Suppressor macrophage (primary cell): ENCODE results near the gene ACTR1B.
"Not testable (repeated sequence)": the region's sequence is repeated elsewhere in the genome, so short reads cannot be mapped to it uniquely, and the experiment has no call there.

Experiments
- DNase-seq, 4 experiments: peaks; one replicate each; pipeline ENCODE4 v3.0.0-alpha.2; 2020 to 2022

ACTR1B gene

DNA sequence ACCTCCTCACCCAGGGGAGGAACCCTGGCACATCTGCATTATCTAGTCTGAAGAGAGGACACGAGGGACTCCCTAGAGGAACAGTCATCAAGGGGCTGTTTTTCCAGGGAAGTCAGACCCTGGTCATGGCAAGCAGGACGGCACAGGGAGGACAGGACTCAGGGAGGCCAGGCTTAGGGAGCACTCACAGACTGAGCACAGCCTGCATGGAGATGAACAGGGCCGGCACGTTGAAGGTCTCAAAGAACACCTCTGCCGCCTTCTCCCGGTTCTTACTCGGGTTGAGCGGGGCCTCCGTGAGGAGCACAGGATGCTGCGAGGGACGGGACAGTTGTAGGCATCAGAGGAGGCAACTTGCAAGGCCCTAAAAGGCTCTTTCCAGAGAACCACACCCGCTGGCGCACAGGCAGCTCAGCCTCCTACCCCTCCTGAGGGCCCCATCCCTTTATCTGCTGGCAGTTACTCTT lies 5.1 kb downstream of the ACTR1B start:
- no peak for DNase-seq

- DNase-seq, result no peak
Measured at GRCh38 chr2:97657986-97658690, 5.7 kb downstream of the ACTR1B start.

- peak in 2 of 4 experiments; percentile 18 to 41 for DNase-seq
Measured at GRCh38 chr2:97656905-97657587, 6.8 kb downstream of the ACTR1B start.

GRCh38 chr2:97656129-97656755 lies 7.6 kb downstream of the ACTR1B start:
- no peak for DNase-seq

DNA sequence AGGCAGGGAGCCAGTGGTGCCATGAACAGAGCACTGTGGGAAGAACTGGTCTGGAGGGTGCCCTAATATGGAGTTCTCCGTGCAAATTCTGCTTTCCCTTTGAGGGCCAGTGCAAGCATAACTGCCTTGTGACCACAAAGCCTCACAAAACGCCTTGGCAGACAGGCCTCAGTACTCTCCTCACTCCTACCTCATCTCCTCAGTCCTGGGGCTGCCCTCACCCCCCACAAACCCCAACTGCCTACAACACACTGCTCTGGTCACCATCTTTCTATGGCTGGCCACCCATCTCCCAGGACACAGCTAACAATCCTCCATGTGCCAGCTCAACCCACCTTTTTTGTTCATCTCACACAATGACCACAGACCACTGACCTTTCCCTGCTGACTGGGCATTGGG lies 9.1 kb downstream of the ACTR1B start:
- no peak for DNase-seq

DNA sequence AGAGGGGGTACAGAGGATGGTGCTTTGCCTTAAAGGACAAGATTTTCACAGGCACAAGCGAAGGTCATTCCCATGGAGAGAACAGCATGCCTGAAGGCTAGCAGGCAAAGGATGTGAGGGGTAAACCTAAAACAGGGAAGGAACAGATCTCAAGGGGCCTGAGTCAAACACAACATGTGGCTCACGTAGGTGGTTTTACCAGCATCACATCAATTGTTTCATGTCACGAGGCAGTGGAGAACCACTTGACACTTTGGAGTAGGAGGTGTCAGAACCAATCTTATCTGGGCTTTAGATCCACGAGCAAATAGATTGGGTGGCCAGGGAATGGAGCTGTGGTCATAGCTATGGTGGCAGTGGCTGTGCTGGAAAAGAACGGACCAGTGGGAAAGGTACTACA lies 9.5 kb downstream of the ACTR1B start:
- peak; percentile 38 to 74 (median 54) for DNase-seq

DNA sequence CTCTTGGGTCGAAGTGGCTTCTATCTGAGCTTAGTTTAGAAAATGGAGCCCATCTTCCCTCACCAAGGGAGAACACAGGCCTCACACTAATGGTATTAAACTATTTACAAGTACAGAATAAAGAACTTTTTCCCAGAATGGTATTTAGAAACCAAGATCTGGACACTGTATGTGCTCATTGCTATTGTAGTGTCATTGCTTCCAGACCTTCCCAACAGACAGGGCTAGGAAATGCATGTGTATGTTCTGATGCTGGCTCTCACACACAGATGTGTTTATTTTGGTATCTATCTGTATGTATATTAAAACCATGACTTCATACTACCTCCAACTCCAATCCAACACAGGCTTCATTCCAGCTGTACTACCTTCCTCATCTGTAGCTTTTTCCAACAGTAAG lies 10.0 kb downstream of the ACTR1B start:
- no peak for DNase-seq

GRCh38 chr2:97653473-97653872 lies 10.4 kb downstream of the ACTR1B start:
- peak in 2 of 4 experiments; percentile 37 to 50 for DNase-seq

DNA sequence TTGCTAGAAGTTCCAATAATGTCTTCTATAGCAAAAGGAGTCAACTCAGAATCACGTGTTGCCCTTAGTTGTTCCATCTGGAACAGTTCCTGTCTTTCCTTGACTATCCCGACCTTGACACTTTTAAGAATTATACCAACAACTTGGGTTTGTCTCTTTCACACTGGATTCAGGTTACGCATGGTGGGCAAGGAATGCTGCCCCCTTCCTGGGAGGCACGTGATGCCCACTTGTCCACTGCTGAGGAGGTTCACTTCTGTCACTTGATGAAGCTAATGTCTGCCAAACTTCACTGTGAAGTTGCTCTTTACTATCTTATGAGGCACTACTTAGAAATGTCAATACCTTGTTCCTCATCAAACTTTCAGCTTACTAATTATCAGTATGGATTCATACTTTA lies 12.7 kb downstream of the ACTR1B start:
- DNase-seq, result no peak

- no peak for DNase-seq
Measured at GRCh38 chr2:97646977-97647376, 16.9 kb downstream of the ACTR1B start.

DNA sequence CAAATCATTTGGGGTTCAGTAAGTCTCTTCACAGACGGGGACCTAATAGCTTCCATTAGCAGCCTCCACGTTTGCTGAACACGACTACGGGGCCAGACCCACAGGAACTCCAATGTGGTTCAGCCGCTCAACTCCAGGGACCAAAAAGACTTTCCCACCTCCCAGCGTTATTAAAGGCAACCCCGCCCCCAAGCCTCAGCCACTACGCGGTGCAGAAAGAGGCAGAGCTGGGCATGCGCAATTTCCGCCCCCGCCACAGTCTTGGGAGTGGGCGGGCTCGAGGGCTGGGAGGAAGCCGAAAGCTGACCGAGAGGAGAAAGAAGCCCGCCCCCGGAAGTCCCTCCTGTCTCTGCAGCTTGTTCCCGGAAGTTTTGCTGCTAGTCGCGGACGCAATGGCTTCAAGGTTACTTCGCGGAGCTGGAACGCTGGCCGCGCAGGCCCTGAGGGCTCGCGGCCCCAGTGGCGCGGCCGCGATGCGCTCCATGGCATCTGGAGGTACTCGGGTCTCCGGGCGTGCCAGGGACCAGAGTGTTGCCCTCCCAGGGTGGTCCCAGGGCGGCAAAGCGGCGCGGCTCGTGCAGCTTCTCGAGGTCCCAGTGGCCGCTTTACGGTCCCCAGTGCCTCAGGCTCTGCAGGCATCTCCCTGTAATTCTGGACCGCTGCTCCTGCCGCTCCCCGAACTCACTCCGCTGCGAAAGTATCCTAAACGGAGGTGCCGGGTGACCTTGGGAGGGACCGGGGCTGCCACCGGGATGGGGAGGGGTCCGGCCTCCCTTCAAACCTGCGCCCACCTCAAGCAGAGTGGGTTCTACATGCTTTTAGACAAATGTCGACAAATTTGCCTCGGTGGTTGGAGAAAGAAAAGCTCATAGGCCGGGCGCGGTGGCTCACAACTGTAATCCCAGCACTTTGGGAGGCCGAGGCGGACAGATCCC lies 17.9 kb downstream of the ACTR1B start, which contains the start of gene COX5B:
TSS of gene COX5B (plus strand) at position 368 of the 935 bp plus-strand sequence. CDS start at position 393, 25 bp downstream.
- DNase-seq, result peak; percentile 99 to 100 (median 99)

DNA sequence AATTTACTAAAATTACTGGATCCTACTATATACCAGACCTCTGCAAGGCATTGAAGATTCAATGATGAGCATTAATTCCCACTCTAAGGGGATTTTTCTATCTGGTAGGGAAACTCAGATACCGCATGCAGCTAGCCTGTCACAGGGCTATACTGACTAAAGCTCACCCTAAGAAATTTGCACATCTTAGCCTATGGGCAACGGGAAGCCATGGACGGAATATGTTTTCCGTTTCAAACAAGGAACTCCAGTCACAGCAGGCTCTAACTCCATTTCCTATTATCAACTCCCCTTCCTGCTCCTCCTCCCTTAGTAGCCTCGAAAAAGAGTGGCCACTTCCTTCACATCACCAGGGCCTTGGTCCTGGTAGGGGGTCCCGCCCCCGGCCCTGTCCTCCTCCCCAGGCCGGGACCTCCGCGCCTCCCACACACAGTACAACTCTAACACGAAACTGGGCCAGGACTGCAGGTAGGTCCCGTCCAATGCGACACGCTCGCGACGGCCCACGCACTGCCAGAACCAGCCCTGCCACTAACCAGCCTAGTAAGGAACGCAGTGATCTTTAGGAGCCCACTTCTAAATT lies 18.6 kb downstream of the ACTR1B start:
- peak in 3 of 4 experiments; percentile 51 to 69 (median 68) for DNase-seq

DNA sequence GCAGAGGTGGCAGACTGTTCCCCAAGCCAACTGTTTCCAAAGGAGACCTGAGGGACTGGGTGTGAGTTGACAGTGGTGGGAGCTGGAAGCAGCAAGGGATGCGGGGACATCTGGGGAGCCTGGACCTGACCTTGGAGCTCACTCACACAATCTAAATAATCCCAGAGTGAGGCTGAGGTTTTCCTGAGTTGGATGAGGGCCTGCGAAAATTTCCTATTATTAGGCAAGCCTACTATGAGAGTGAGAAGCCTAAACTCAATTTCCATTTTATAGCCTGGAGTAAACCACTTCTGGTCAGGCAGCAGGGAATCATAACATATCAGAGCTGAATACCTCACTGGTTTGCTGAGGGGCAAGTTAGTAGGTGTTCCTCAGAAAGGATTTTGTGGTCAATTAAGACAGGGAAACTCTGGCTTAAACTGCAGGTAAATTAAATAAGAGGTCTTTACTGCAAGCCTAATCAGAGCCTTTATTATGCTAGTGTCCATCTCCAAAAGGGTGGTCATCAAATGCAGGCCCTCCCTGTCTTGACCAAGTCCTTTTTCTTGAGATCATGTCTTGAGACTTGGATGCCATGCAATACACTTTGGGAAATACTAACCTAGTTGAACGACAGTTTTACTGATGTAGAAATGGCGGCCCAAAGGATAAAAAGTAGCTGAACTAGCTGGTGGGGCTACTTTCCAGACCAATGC lies 19.7 kb downstream of the ACTR1B start:
- DNase-seq, result no peak

DNA sequence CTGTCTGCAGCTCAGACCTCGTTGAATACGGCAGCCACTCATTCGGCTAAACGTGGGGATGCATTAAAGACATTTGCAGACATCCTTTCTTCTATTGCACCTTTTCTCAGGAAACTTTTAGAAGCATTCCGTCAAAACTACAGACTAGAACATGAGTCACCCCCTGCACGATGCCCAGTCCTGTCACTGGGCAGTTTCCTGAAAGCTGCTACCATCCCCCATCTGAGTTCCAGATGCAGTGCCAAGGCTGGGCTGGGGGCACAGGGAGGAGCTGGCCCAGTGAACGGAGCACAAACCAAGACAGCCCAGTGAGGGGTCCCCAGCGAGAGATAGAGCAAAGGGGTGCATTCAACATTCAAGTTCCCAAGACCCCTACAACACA lies 37.8 kb downstream of the ACTR1B start:
- DNase-seq, result not testable (repeated sequence)

GRCh38 chr2:97625354-97626048 lies 38.3 kb downstream of the ACTR1B start:
- DNase-seq, result not testable (repeated sequence)

GRCh38 chr2:97622976-97623375 lies 40.9 kb downstream of the ACTR1B start:
- not testable (repeated sequence) for DNase-seq

GRCh38 chr2:97620492-97620891 lies 43.4 kb downstream of the ACTR1B start:
- not testable (repeated sequence) for DNase-seq

DNA sequence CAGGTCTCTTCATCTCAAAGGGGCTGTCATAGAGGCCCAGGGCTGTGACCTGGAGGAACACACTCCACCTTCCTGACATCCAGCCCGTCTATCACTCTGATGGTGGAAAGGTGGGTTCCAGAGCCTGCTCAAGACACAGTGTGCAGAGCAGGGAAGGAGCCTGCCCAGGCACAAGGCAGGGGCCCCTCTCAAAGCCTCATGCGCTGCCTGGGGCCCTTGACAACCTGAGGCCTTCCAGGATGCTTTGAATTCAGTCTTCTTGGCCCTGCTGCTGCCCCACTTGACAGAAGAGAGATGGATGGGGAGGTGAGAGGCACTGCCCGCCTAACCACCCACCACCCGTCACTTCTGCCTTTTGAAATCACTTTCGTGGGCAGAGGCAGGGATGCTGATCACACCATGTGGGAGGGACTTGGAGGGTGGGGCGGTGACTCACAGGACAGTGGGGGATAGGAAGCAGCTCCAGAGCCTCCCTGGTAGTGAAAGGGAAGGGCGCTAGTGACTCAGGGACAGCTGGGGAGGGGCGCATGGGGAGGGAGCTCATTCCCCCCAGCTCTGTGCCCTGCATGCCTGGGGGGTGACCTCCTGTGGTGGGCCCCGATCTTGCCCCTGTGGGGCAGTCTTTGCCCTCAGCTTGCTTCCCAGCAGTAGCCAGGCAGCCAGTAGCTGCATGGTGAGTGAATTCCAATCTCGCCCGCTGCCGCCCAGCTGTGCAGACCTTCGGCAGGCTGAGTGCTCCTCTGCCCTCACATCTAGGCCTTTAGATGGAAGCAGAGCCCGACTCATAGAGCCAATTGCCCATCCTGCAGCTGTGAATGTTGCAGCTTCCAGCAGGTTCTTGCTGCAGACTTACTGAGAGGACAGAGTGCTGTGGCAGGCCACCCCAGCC lies 44.7 kb downstream of the ACTR1B start:
- DNase-seq, result peak in 3 of 4 experiments; percentile 4 to 38 (median 20)

GRCh38 chr2:97617911-97618310 lies 45.9 kb downstream of the ACTR1B start:
- peak in 3 of 4 experiments; percentile 30 to 64 (median 54) for DNase-seq
